Measurements from ENCODE around the gene KCNMA1. TPM values are rescaled to one million over a fixed set of nuclear protein-coding genes. Genes with fewer than 3 reads are reported as not detected.

Gene KCNMA1
- total RNA-seq, 1 experiment from 2014 or later: 0.49 TPM

DNA sequence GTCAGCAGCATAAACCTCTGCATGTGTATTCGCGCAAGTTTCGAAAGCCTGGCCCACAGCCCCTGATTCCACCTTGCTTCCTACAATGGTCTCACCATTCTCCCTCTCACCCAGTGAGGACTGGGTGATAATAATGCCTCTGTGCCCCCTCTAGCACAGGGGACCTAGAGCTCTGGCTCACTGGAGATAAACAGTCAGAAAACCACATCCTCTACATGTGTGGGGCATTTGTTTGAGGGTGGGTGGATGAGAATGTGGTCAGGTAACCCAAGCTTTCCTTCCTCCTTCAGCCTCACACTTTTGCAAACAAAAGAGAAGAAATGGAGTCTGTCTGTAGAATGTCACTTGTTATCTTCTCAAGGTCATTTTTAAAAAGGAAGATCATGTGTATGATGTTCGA, 373.5 kb downstream of the KCNMA1 start (continued):
- TF ChIP-seq, protein P1, sequence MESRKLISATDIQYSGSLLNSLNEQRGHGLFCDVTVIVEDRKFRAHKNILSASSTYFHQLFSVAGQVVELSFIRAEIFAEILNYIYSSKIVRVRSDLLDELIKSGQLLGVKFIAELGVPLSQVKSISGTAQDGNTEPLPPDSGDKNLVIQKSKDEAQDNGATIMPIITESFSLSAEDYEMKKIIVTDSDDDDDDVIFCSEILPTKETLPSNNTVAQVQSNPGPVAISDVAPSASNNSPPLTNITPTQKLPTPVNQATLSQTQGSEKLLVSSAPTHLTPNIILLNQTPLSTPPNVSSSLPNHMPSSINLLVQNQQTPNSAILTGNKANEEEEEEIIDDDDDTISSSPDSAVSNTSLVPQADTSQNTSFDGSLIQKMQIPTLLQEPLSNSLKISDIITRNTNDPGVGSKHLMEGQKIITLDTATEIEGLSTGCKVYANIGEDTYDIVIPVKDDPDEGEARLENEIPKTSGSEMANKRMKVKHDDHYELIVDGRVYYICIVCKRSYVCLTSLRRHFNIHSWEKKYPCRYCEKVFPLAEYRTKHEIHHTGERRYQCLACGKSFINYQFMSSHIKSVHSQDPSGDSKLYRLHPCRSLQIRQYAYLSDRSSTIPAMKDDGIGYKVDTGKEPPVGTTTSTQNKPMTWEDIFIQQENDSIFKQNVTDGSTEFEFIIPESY (IDR thresholded peaks at IDR 0.05; ENCODE audit: extremely low read depth, insufficient replicate concordance, low read length): no peak
- TF ChIP-seq SP1 (IDR thresholded peaks at IDR 0.05; ENCODE audit: low read depth) (no peak), EGR1 (IDR thresholded peaks at IDR 0.05; ENCODE audit: low read depth) (no peak), YY1 (IDR thresholded peaks at IDR 0.05; ENCODE audit: extremely low read depth, insufficient replicate concordance, low read depth, low read length) (no peak), POLR2AphosphoS5 (IDR thresholded peaks at IDR 0.05; ENCODE audit: low read depth, low read length) (no peak), CBX3 (IDR thresholded peaks at IDR 0.05; ENCODE audit: low read depth) (no peak)
- TF ChIP-seq, protein P2, sequence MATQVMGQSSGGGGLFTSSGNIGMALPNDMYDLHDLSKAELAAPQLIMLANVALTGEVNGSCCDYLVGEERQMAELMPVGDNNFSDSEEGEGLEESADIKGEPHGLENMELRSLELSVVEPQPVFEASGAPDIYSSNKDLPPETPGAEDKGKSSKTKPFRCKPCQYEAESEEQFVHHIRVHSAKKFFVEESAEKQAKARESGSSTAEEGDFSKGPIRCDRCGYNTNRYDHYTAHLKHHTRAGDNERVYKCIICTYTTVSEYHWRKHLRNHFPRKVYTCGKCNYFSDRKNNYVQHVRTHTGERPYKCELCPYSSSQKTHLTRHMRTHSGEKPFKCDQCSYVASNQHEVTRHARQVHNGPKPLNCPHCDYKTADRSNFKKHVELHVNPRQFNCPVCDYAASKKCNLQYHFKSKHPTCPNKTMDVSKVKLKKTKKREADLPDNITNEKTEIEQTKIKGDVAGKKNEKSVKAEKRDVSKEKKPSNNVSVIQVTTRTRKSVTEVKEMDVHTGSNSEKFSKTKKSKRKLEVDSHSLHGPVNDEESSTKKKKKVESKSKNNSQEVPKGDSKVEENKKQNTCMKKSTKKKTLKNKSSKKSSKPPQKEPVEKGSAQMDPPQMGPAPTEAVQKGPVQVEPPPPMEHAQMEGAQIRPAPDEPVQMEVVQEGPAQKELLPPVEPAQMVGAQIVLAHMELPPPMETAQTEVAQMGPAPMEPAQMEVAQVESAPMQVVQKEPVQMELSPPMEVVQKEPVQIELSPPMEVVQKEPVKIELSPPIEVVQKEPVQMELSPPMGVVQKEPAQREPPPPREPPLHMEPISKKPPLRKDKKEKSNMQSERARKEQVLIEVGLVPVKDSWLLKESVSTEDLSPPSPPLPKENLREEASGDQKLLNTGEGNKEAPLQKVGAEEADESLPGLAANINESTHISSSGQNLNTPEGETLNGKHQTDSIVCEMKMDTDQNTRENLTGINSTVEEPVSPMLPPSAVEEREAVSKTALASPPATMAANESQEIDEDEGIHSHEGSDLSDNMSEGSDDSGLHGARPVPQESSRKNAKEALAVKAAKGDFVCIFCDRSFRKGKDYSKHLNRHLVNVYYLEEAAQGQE (IDR thresholded peaks at IDR 0.05; ENCODE audit: low read depth): no peak

DNA sequence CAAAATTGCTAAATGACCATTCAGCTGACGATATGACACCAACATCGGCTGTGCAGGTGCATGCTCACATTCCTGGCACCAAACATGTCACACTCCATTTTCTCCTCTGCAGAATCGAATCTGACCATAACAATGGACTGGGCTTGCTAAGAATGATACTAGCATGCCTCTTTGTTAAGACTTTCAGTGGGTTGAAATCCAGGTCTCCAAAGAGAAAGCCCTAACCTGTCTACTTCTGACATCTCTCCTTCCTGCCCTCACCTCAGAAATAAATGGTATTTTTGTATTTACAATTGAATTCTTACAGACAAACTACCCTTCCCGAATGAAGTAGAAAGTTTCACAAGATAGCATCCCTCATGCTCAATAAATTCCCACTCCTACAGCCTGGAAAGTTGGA, 373.9 kb downstream of the KCNMA1 start:
- H3K27ac ChIP-seq (ENCODE audit: low read depth, low read length): no peak overlapping the region
- POLR2A ChIA-PET: no interaction called here
- no peaks in the 10 kb centered on the region for H3K9me2 ChIP-seq (ENCODE audit: insufficient read depth)
- DNase-seq (ENCODE audit: low read depth, low spot score): no peak
- BruUV-seq (replicated peaks): no TSS peak
- no peaks in the 10 kb centered on the region for H3K4me1 ChIP-seq (ENCODE audit: control insufficient read depth in 1 of 2, insufficient read depth in 2 of 2, low read length in 2 of 2)
- peaks cover 73% of the 10 kb centered on the region for H3K27me3 ChIP-seq (ENCODE audit: insufficient read depth, low read length)
- H3K4me2 ChIP-seq (ENCODE audit: low read length): no peak overlapping the region
- no peak overlapping the region for H3K4me3 ChIP-seq (replicated peaks in 1 of 2; ENCODE audit: low read depth in 1 of 2, low read length in 2 of 2)
- no peaks in the 10 kb centered on the region for H3K9me3 ChIP-seq (ENCODE audit: control insufficient read depth in 1 of 2, insufficient read depth in 1 of 2, low read depth in 1 of 2, low read length in 2 of 2)
- no peak overlapping the region for H2AFZ ChIP-seq (ENCODE audit: low read depth, low read length, poor library complexity, severe bottlenecking)
- H3K79me2 ChIP-seq (ENCODE audit: insufficient read depth, low read length): no peaks in the 10 kb centered on the region
- no peaks in the 10 kb centered on the region for H3K36me3 ChIP-seq (ENCODE audit: control insufficient read depth in 1 of 2, insufficient read depth in 2 of 2, low read length in 2 of 2)
- H3K9ac ChIP-seq (ENCODE audit: low read length): no peak overlapping the region
- TF ChIP-seq, protein P3, sequence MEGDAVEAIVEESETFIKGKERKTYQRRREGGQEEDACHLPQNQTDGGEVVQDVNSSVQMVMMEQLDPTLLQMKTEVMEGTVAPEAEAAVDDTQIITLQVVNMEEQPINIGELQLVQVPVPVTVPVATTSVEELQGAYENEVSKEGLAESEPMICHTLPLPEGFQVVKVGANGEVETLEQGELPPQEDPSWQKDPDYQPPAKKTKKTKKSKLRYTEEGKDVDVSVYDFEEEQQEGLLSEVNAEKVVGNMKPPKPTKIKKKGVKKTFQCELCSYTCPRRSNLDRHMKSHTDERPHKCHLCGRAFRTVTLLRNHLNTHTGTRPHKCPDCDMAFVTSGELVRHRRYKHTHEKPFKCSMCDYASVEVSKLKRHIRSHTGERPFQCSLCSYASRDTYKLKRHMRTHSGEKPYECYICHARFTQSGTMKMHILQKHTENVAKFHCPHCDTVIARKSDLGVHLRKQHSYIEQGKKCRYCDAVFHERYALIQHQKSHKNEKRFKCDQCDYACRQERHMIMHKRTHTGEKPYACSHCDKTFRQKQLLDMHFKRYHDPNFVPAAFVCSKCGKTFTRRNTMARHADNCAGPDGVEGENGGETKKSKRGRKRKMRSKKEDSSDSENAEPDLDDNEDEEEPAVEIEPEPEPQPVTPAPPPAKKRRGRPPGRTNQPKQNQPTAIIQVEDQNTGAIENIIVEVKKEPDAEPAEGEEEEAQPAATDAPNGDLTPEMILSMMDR (IDR thresholded peaks at IDR 0.05 in 2 of 3, conservative IDR thresholded peaks at IDR 0.05 in 1 of 3; ENCODE audit: borderline replicate concordance in 1 of 3, insufficient read depth in 1 of 3, low read depth in 2 of 3, low read length in 2 of 3): no peak
- TF ChIP-seq JUND (IDR thresholded peaks at IDR 0.05) (no peak), EGR1 (IDR thresholded peaks at IDR 0.05; ENCODE audit: low read depth) (no peak), CEBPB (IDR thresholded peaks at IDR 0.05; ENCODE audit: low read depth) (no peak), EZH2 (IDR thresholded peaks at IDR 0.05) (no peak), SRF (IDR thresholded peaks at IDR 0.05; ENCODE audit: low read depth) (no peak)
- RAD21 ChIA-PET (ENCODE audit: low non-redundant PET in 1 of 2, low total read pairs in 2 of 2, uncharacterized antibody in 2 of 2, unreplicated experiment in 2 of 2): no interaction called here
- no peaks in the 10 kb centered on the region for H4K20me1 ChIP-seq (ENCODE audit: insufficient read depth)
- ATAC-seq: no peak
- CTCF ChIA-PET: no interaction called here
- intact Hi-C loops (cut with micrococcal nuclease): no loop called here

Measured in HCT116 (cell line).